Thyroid gland (tissue), 4 donors: ENCODE measurements around the gene WWTR1. TPM values are rescaled to one million over a fixed set of nuclear protein-coding genes. Genes with fewer than 3 reads are reported as not detected.

ENCODE experiments used
- DNase-seq, 2 donors: peaks; one replicate each; pipeline ENCODE4 v3.0.0-alpha.2; 2019
- H3K27ac ChIP-seq, 3 donors: fragments of 200-600 bp; sonication (generic); 1 replicate in 2 of 3; 2 replicates in 1 of 3; pipeline ENCODE4 v1.5.1; 2016 to 2019; ENCODE audit warnings: mild to moderate bottlenecking in 1 of 3, moderate library complexity in 1 of 3
- H3K27me3 ChIP-seq: fragments of 200-600 bp; sonication (generic); one replicate; pipeline ENCODE4 v1.5.1; 2019
- H3K36me3 ChIP-seq, 2 donors: fragments of 200-600 bp; sonication (generic); one replicate each; pipeline ENCODE4 v1.5.1; 2016 to 2019
- H3K4me1 ChIP-seq, 2 donors: fragments of 200-600 bp; sonication (generic); one replicate each; pipeline ENCODE4 v1.5.1; 2017 to 2019
- H3K4me3 ChIP-seq, 3 donors: fragments of 200-600 bp; sonication (generic); replicated peaks in 1 of 3; 1 replicate in 2 of 3; 2 replicates in 1 of 3; pipeline ENCODE4 v1.5.1; 2016; ENCODE audit warnings: mild to moderate bottlenecking in 1 of 3
- H3K9me3 ChIP-seq: fragments of 200-600 bp; sonication (generic); one replicate; pipeline ENCODE4 v1.5.1; 2017
- CTCF ChIP-seq, 6 experiments: fragments of 200-600 bp in 3 of 6; fragments of 450-650 bp in 3 of 6; sonication (generic) in 3 of 6; IDR thresholded peaks; one replicate each; pipeline ENCODE4 v1.5.1; 2016 to 2019; ENCODE audit warnings: antibody characterized with exemption in 6 of 6, mild to moderate bottlenecking in 2 of 6, inconsistent platforms in 1 of 6, moderate library complexity in 1 of 6
- POLR2A ChIP-seq, 2 donors: fragments of 450-650 bp; IDR thresholded peaks; one replicate each; pipeline ENCODE4 v1.6.1; 2017; ENCODE audit warnings: antibody characterized with exemption in 2 of 2, mild to moderate bottlenecking in 2 of 2, moderate library complexity in 1 of 2
- WGBS, 2 donors: methylation state at CpG; one replicate each; pipeline ENCODE4 v1.1.5; 2017; 5-methylcytosine and 5-hydroxymethylcytosine counted together
- intact Hi-C: fragments of 100-400 bp; cut with DNase I; formaldehyde crosslinking; loops from one replicate; pipeline ENCODE4 v1.15.1; 2023
- total RNA-seq, 4 donors: library from RNA; depleted of rRNA; stranded (reverse); fragments of >200 nt; gene quantifications; one replicate each; pipeline ENCODE4 v1.2.3, GENCODE V29; 2016

WWTR1 gene
- total RNA-seq, 4 donors from 2014 or later, result 56.7 to 87.6 (median 78.5) TPM

GRCh38 chr3:149487598-149488197, 170.1 kb downstream of the WWTR1 start:
- WGBS, 2 donors, result 75 to 88% methylated on average over 6 of the region's 6 CpGs
- no peaks in the 10 kb centered on the region for H3K27me3 ChIP-seq
- H3K4me1 ChIP-seq, result no peaks in the 10 kb centered on the region
- H3K9me3 ChIP-seq, result no peaks in the 10 kb centered on the region
- intact Hi-C loops, result no loop called here
- no peak overlapping the region for H3K4me3 ChIP-seq
- no peak for DNase-seq
- no peaks in the 10 kb centered on the region for H3K36me3 ChIP-seq
- H3K27ac ChIP-seq, result no peak overlapping the region
- TF ChIP-seq CTCF (IDR thresholded peaks at IDR 0.05) (peak in 1 of 6 experiments; percentile 25), POLR2A (IDR thresholded peaks at IDR 0.05) (no peak)

GRCh38 chr3:149486726-149487125, 171.1 kb downstream of the WWTR1 start:
- no peaks in the 10 kb centered on the region for H3K36me3 ChIP-seq
- H3K4me3 ChIP-seq, result no peak overlapping the region
- no peaks in the 10 kb centered on the region for H3K4me1 ChIP-seq
- no peaks in the 10 kb centered on the region for H3K9me3 ChIP-seq
- no peak overlapping the region for H3K27ac ChIP-seq
- WGBS, 2 donors, result 89% methylated on average over 5 of the region's 5 CpGs
- no peak for DNase-seq
- TF ChIP-seq POLR2A (IDR thresholded peaks at IDR 0.05), result no peak
- TF ChIP-seq CTCF (IDR thresholded peaks at IDR 0.05), result no peak
- H3K27me3 ChIP-seq, result no peaks in the 10 kb centered on the region
- intact Hi-C loops, result no loop called here

DNA sequence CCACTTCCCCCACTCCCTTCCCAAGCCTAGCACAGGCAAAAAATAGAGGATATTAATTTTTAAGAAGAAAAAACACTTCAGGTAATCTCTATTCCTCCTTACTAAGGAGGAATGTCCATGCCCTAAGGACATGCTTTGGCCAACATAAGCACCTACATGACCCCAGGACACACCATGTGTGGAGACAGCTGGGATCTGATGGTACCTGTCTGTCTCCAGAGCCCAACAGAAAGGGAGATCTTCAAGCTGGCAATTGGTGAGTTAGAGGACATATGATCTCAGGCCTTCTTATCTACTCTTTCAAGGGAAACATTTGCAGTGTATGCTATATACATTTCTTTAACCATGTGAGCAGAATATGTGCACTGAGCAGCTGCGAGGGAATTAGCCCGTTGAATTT, 176.3 kb downstream of the WWTR1 start:
- no peak for DNase-seq
- H3K4me3 ChIP-seq, result no peak overlapping the region
- no peak overlapping the region for H3K27ac ChIP-seq
- 88 to 94% methylated on average over 2 of the region's 2 CpGs for WGBS, 2 donors
- no peaks in the 10 kb centered on the region for H3K9me3 ChIP-seq
- TF ChIP-seq POLR2A (IDR thresholded peaks at IDR 0.05) (no peak), CTCF (IDR thresholded peaks at IDR 0.05) (no peak)
- H3K27me3 ChIP-seq, result no peaks in the 10 kb centered on the region
- no peaks in the 10 kb centered on the region for H3K36me3 ChIP-seq
- intact Hi-C loops, result no loop called here
- peaks cover 0 to 10% of the 10 kb centered on the region in 2 donors for H3K4me1 ChIP-seq

DNA sequence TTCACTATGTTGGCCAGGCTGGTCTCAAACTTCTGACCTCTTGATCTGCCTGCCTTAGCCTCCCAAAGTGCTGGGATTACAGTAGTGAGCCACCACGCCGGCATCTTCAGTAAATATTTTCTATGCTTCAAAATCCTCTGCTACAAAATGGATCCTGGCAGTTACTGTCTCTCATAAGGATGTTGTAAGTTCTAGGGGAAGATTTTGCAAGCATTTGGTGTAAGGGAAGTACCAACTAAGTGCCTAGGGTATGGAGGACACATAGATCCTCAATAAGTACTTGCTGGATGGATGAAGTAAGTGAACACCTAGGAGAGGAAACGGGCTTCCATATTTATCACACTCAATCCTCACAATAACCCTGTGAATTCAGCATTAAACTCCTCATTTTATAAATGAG, 176.8 kb downstream of the WWTR1 start:
- Histone ChIP-seq H3K4me3 (no peak overlapping the region), H3K27ac (no peak overlapping the region), H3K27me3 (no peaks in the 10 kb centered on the region), H3K9me3 (no peaks in the 10 kb centered on the region), H3K4me1 (peaks cover 0 to 10% of the 10 kb centered on the region in 2 donors), H3K36me3 (no peaks in the 10 kb centered on the region)
- DNase-seq, result no peak
- TF ChIP-seq CTCF (IDR thresholded peaks at IDR 0.05) (no peak), POLR2A (IDR thresholded peaks at IDR 0.05) (no peak)
- intact Hi-C loops, result no loop called here
- WGBS, 2 donors, result 95 to 96% methylated on average over 3 of the region's 3 CpGs

DNA sequence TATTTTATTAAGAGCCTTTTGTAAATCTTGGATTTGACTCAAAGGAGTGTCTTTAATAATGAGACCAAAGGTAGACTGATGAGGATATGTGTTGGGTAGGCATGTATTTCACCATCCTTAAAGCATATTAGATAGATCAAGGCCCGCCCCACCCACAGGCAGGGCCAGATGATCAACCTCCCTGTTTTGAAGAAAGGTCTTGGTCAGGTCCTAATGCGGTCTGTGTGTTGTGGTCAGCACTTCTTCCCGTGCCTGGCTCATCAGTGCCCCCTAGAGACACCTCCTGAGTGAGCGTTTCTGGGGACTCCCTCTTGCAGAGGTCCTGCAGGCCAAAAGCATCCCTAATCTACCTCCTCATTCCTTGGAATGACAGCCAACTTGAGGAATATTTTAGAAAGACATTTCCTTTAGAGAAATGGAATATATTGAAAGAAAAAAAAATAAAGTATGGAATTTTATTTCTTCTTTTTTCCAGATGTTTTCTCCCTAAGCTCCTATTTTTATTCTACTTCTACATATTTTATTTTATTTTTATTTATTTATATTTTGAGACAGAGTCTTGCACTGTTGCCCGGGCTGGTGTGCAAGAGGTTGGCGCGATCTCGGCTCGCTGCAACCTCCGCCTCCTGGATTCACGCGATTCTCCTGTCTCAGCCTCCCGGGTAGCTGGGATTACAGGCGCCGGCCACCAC, 177.4 kb downstream of the WWTR1 start:
- WGBS, 2 donors, result 69 to 70% methylated on average over 15 of the region's 15 CpGs
- Histone ChIP-seq H3K36me3 (no peaks in the 10 kb centered on the region), H3K27ac (peak overlapping the region in 2 of 3 donors; percentile 49 to 71), H3K9me3 (no peaks in the 10 kb centered on the region), H3K27me3 (no peaks in the 10 kb centered on the region), H3K4me1 (peaks cover 0 to 10% of the 10 kb centered on the region in 2 donors), H3K4me3 (no peak overlapping the region)
- TF ChIP-seq CTCF (IDR thresholded peaks at IDR 0.05) (peak; percentile 77 to 87 (median 84)), POLR2A (IDR thresholded peaks at IDR 0.05) (no peak)
- intact Hi-C loops, result no loop called here
- DNase-seq, result peak; percentile 75 to 83
